ENCODE data around the gene EXOC2.
"Not testable (repeated sequence)": the region's sequence is repeated elsewhere in the genome, so short reads cannot be mapped to it uniquely, and the experiment has no call there.

EXOC2 gene

GRCh38 chr6:582370-582769 lies 110.6 kb downstream of the EXOC2 start:
- DNase-seq: no peak

- peak; percentile 5 for DNase-seq
Measured at GRCh38 chr6:579339-579738, 113.6 kb downstream of the EXOC2 start.

DNA sequence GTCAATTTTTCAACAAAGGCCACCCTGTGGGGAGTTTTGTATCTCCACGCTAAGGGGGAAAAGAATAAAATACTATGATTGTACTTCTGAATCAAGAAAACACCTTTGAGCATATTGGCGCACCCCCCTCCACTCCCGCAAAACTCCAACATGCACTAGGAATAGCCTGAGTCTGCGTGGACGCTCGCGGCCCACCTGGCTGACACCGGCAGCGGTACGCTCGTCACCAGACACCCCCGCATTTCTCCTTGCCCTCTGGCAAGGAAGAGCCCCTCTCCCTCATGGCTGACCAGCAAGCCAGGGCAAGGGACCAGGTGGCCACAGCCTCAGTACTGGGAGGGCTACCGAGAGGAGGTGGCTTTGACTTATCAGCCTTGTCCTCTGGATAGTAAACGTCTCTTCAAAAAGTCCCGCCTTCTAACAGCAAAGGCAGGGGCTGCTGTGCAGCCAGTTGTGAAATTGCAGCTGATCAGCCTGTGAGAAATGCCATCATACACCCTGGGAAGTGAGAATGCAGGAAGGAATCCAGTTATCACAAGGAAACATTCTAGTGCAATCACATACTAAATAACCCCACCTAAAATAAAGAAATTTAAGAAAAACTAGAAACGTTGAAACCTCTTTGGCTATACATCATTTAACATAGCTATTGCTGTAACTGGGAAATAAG lies 120.2 kb downstream of the EXOC2 start:
- no peak for DNase-seq

GRCh38 chr6:571892-572291 lies 121.0 kb downstream of the EXOC2 start:
- no peak for DNase-seq

GRCh38 chr6:570825-571224 lies 122.1 kb downstream of the EXOC2 start:
- DNase-seq: no peak

GRCh38 chr6:568954-569523 lies 123.9 kb downstream of the EXOC2 start:
- DNase-seq: no peak

DNA sequence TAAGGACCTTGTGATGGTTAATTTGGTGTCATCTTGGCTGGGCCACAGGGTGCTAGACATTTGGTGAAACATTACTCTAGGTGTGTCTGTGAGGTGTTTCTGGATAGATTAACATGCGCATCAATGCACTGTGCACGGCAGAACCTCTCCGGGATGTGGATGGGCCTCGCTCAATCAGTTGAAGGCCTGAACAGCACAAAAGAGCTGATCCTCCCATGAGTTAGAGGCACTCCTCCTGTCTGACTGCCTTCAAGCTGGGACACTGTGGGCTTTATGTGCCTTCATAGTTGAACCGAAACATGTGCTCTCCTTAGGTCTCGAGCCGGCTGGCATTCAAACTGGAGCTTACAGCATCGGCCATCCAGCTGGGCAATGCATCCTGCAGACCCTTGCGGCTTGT lies 124.9 kb downstream of the EXOC2 start:
- no peak for DNase-seq

GRCh38 chr6:563863-564262 lies 129.1 kb downstream of the EXOC2 start:
- no peak for DNase-seq

DNA sequence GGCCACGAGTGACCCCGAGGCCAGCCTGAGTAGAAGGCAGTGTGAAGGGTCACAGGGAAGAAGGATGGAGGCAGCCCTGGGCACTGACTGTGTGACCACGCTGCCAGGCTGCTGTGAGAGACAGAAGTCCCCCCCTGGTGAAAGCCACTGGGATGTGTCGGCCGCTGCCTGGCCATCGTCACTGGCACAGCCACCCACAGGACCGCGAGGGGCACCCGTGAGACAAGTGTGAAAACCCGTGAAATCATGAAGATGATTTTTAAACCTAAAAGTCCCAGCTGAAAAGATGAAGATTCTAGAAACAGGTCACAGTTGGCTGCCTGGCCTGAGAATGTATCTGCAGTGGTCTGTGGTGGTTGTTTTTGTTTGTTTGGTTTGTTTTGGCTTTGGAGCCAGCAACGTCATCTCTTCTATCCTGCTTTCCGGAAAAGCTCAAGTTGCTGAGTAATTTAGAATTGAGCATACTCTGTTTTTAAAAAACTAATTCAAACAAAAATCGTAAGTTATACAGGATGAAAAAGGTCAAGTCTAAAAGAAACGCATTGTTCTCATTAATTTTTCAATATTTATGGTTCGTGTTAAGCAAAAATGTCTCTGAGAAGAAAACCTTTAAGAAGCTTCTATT lies 130.8 kb downstream of the EXOC2 start:
- no peak for DNase-seq

- DNase-seq: not testable (repeated sequence)
Measured at GRCh38 chr6:561335-561734, 131.6 kb downstream of the EXOC2 start.

DNA sequence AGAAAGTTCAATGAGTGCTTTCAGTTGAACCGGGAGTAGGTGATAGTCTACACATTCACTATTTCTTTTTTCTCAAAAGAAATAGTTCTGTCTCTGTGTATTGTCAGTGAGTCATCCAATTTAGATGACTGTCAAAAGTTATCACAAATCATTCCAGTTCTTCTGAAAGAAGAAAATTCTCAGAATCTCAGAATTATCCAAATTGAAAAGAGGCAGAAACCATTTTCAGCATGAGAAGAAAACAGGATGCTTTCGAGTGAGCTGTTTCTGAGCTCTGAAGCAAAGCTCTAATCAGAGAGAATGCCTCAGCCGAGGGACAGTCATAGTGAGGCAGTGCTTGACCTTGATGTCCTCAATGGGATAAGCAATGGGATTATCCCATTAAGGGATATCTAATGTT lies 134.0 kb downstream of the EXOC2 start:
- DNase-seq: no peak

GRCh38 chr6:558089-558488 lies 134.8 kb downstream of the EXOC2 start:
- DNase-seq: no peak

DNA sequence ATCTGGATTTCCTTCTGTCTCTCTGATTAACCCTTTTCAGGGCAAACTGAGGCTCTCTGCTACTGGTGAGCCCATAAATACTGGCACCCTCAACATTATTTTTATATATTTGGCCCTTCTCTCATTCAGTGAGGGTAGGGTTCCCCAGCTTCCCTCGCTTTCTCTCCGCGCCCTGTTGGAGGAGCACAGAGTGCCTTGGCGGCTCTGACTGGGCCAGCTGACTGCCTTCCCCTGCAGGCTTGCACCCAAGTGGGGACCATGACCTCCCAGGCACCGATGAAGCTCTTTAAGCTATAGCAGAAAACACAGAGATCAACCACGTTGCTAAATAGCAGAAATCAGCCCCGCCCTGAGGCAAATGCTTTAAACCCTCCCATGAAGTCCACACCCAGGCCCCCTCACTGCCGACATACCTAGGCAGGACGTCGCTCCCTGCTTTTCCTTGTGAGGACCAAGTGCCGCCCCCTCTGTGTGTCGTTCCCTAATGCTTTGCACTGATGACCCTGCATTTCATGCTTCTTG lies 141.0 kb downstream of the EXOC2 start:
- DNase-seq: no peak

DNA sequence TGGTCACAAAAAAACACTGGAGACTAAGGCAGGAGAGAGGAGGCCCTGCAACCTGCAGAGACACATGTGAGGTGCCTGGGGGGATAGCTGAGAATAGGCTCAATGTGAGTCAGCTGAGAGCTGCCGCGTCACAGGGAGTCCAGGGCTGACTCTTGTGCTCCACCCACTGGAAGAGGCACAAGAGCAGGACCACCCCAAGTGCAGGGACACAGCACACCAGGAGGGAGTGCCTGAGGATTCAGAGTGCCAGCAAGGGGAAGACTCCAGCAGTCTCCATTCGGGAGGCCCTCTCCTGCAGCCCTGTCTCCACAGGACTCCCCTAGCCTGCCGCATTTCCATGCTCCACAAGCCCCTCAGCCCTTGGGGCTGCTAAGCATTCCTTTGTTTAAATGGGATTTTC lies 141.5 kb downstream of the EXOC2 start:
- DNase-seq: no peak

- DNase-seq: no peak
Measured at GRCh38 chr6:549906-550305, 143.0 kb downstream of the EXOC2 start.

GRCh38 chr6:548517-548916 lies 144.4 kb downstream of the EXOC2 start:
- no peak for DNase-seq

GRCh38 chr6:548091-548490 lies 144.8 kb downstream of the EXOC2 start:
- no peak for DNase-seq

DNA sequence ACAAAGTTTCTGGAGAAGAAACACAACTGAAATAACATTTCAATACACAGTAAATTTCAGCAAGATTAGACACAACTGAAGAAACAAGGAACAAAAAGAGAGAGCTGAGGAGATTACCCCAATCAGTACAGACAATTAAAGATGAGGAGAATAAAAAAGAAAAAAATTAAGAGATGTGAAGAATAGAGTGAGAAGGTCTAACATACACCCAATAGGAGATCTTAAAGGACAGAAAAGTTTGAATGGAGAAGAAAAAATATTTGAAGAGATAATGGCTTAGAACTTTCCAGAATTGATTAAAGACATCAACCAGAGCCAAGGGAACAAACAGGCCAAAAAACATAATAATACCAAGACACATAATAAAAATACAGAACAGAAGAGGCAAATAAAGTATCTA lies 152.4 kb downstream of the EXOC2 start:
- DNase-seq: no peak

- no peak for DNase-seq
Measured at GRCh38 chr6:537114-537513, 155.8 kb downstream of the EXOC2 start.

DNA sequence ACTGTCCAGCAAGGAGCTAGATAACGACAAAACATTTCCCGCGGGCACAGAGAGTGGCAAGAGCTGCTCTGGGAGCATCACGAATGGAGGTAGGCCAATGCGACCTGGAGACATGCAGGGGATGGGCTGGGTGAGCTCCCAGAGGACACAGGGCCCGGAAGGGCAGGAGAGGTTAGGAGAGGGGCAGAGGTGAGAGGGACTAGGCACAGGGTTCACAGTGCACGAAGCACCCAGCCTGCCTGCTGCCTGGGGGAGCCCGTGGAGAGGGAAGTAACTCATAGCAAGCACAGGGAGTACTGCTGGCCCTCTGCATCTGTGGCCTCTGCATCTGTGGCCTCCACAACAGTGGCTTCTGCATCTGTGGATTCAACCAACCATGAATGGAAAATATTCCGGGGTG lies 162.5 kb downstream of the EXOC2 start:
- DNase-seq: no peak

DNA sequence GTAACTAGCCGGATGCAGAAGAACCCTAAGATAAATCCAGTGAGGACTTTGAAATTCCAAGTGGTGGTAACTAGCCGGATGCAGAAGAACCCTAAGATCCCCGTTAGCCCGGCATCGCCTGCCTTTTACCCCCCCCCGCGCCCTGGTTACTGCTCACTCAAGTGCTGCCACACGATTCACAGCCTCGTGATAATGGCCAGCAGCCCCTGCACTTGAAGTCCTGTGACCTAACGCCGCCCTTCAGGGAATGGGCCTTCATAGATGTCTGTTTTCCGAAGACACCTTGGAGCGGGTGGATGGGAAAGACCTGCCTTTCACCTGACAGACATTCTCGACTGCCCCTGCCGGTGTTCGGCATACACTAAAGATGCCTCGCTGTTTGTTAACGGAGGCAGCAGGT lies 163.9 kb downstream of the EXOC2 start:
- no peak for DNase-seq

- DNase-seq: no peak
Measured at GRCh38 chr6:527989-528673, 164.8 kb downstream of the EXOC2 start.

DNA sequence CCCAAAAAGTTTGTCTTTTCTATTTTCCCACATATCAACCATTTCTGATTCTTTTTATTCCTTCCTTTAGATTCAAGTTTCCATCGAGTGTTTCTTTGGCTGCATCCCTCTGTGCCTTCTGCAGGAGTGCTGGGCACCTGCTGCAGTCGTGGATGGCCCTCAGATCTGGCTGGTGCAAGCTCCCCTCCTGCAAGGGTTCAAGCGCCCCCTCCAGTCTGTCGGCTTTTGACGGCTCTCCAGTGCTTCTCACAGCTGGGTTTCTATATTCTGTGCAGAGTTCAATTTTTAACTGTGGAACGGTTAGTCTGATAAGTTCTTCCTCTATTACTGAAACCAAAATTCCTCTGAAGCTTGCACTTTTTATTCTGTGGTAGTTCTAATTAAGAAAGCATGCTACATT lies 168.1 kb downstream of the EXOC2 start:
- DNase-seq: no peak

DNA sequence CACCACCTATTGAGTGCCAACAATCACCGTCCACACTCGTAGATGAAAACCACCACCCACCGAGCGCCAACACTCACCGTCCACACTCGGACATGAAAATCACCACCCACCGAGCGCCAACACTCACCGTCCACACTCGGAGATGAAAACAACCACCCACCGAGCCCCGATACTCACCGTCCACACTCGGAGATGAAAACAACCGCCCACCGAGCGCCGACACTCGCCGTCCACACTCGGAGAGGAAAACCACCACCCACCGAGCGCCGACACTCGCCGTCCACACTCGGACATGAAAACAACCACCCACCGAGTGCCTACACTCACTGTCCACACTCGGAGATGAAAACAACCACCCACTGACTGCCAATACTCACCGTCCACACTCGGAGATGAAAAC lies 172.1 kb downstream of the EXOC2 start:
- DNase-seq: no peak
